ENCODE data around the gene AHSG.
"Not testable (repeated sequence)": the region's sequence is repeated elsewhere in the genome, so short reads cannot be mapped to it uniquely, and the experiment has no call there.

AHSG gene

GRCh38 chr3:186612721-186613636, at the start of gene AHSG:
TSS of gene AHSG (plus strand) at chr3:186613060. CDS start at chr3:186613142, 82 bp downstream.
- DNase-seq = no peak

GRCh38 chr3:186564586-186564985, 48.3 kb upstream of the AHSG start:
- no peak for DNase-seq

GRCh38 chr3:186566772-186567071, 46.1 kb upstream of the AHSG start:
- no peak for DNase-seq

GRCh38 chr3:186567072-186567921, 45.6 kb upstream of the AHSG start, which contains the start of gene TBCCD1:
TSS of gene TBCCD1 (minus strand) at chr3:186567339. CDS start at chr3:186564329, 3,010 bp downstream.
- peak; percentile 92 for DNase-seq

- not testable (repeated sequence) for DNase-seq
These were observed 43.5 kb upstream of the AHSG start for GRCh38 chr3:186569361-186569760.

- DNase-seq = no peak
These were observed 43.1 kb upstream of the AHSG start for GRCh38 chr3:186569779-186570095.

- peak; percentile 99 for DNase-seq
These were observed 42.5 kb upstream of the AHSG start, which contains the start of gene DNAJB11 for GRCh38 chr3:186570096-186570940. TSS of gene DNAJB11 (plus strand) at chr3:186570720. CDS start at chr3:186570898, 178 bp downstream.

- no peak for DNase-seq
These were observed 41.8 kb upstream of the AHSG start for GRCh38 chr3:186570941-186571643.

GRCh38 chr3:186571644-186572013, 41.2 kb upstream of the AHSG start:
- no peak for DNase-seq

GRCh38 chr3:186577521-186577920, 35.3 kb upstream of the AHSG start:
- DNase-seq = no peak

GRCh38 chr3:186580785-186581184, 32.1 kb upstream of the AHSG start:
- DNase-seq = no peak

- no peak for DNase-seq
These were observed 30.3 kb upstream of the AHSG start for GRCh38 chr3:186582541-186582940.

- no peak for DNase-seq
These were observed 29.0 kb upstream of the AHSG start for GRCh38 chr3:186583831-186584230.

- DNase-seq = not testable (repeated sequence)
These were observed 26.6 kb upstream of the AHSG start for GRCh38 chr3:186586245-186586644.

- DNase-seq = no peak
These were observed 25.7 kb upstream of the AHSG start for GRCh38 chr3:186587183-186587582.

- no peak for DNase-seq
These were observed 24.2 kb upstream of the AHSG start for GRCh38 chr3:186588632-186589031.

GRCh38 chr3:186589121-186589520, 23.7 kb upstream of the AHSG start:
- DNase-seq = no peak

- no peak for DNase-seq
These were observed 22.8 kb upstream of the AHSG start for GRCh38 chr3:186589856-186590579.

GRCh38 chr3:186590580-186591295, 22.1 kb upstream of the AHSG start:
- DNase-seq = no peak

- no peak for DNase-seq
These were observed 20.2 kb upstream of the AHSG start for GRCh38 chr3:186592682-186593081.

GRCh38 chr3:186593862-186594261, 19.0 kb upstream of the AHSG start:
- DNase-seq = no peak

Measured in RPMI8226 (cell line).